Neural cell (in vitro differentiated cells): ENCODE data around the gene UBE2F. TPM values are rescaled to one million over a fixed set of nuclear protein-coding genes. Genes with fewer than 3 reads are reported as not detected.
"Not testable (repeated sequence)": the region's sequence is repeated elsewhere in the genome, so short reads cannot be mapped to it uniquely, and the experiment has no call there.

Source experiments
- H2AFZ ChIP-seq: fragments of 200-600, 300-800 bp; sonication (generic), shearing (Covaris generic); 2 replicates; pipeline ENCODE4 v1.6.0; 2014; ENCODE audit warnings: low read depth, mild to moderate bottlenecking, antibody characterized with exemption, low read length, moderate library complexity
- H3F3A ChIP-seq: fragments of 200-600 bp; shearing (Covaris generic); 2 replicates; pipeline ENCODE4 v1.6.1; 2016; ENCODE audit warnings: mild to moderate bottlenecking, moderate library complexity, mixed read lengths, antibody characterized with exemption, low read length; ENCODE audit not compliant: insufficient read depth, poor library complexity, severe bottlenecking
- H3K27ac ChIP-seq: fragments of 200-600, 300-800 bp; sonication (generic), shearing (Covaris generic); 2 replicates; pipeline ENCODE4 v1.5.1; 2014; ENCODE audit warnings: mild to moderate bottlenecking, low read length, moderate library complexity
- H3K27me3 ChIP-seq: fragments of 300-800, 200-600 bp; sonication (generic), shearing (Covaris generic); 2 replicates; pipeline ENCODE4 v1.6.0; 2014; ENCODE audit warnings: mild to moderate bottlenecking, low read depth, low read length, moderate library complexity; ENCODE audit not compliant: insufficient read depth
- H3K36me3 ChIP-seq: fragments of 300-800, 200-600 bp; sonication (generic), shearing (Covaris generic); 2 replicates; pipeline ENCODE4 v1.5.1; 2014; ENCODE audit warnings: mild to moderate bottlenecking, antibody characterized with exemption, low read length, moderate library complexity; ENCODE audit not compliant: insufficient read depth
- H3K4me2 ChIP-seq: fragments of 300-800, 200-600 bp; sonication (generic), shearing (Covaris generic); 2 replicates; pipeline ENCODE4 v1.6.0; 2014; ENCODE audit warnings: mild to moderate bottlenecking, low read length
- H3K4me3 ChIP-seq: fragments of 300-800, 200-600 bp; sonication (generic), shearing (Covaris generic); 2 replicates; pipeline ENCODE4 v1.5.1; 2014; ENCODE audit warnings: mild to moderate bottlenecking, low read length, moderate library complexity
- H3K79me2 ChIP-seq: fragments of 200-600 bp; shearing (Covaris generic); replicated peaks from 2 replicates; pipeline ENCODE4 v1.6.0; 2014; ENCODE audit warnings: mild to moderate bottlenecking, low read length, moderate library complexity; ENCODE audit not compliant: insufficient read depth
- H3K9ac ChIP-seq: fragments of 300-800, 200-600 bp; sonication (generic), shearing (Covaris generic); 2 replicates; pipeline ENCODE4 v1.6.1; 2016; ENCODE audit warnings: mild to moderate bottlenecking, low read length, mixed read lengths
- H3K9me2 ChIP-seq: fragments of 200-600 bp; shearing (Covaris generic); 2 replicates; pipeline ENCODE4 v1.6.1; 2016; ENCODE audit warnings: mild to moderate bottlenecking, low read length, mixed read lengths; ENCODE audit not compliant: insufficient read depth
- H3K9me3 ChIP-seq: fragments of 200-600, 300-800 bp; sonication (generic), shearing (Covaris generic); 2 replicates; pipeline ENCODE4 v1.6.1; 2016; ENCODE audit warnings: mild to moderate bottlenecking, mixed run types, low read length, moderate library complexity, mixed read lengths
- H4K20me1 ChIP-seq: fragments of 200-600 bp; shearing (Covaris generic); 2 replicates; pipeline ENCODE4 v1.6.1; 2016; ENCODE audit warnings: mild to moderate bottlenecking, mixed run types; ENCODE audit not compliant: insufficient read depth
- CTCF ChIP-seq: fragments of 450-650 bp; IDR thresholded peaks from 2 replicates; pipeline ENCODE4 v1.5.1; 2014; ENCODE audit warnings: antibody characterized with exemption, mild to moderate bottlenecking, moderate library complexity; ENCODE audit not compliant: poor library complexity, severe bottlenecking
- EP300 ChIP-seq: fragments of 450-650 bp; conservative IDR thresholded peaks from 2 replicates; pipeline ENCODE4 v1.6.1; 2014; ENCODE audit warnings: antibody characterized with exemption, mild to moderate bottlenecking, moderate library complexity; ENCODE audit not compliant: poor library complexity, severe bottlenecking
- EZH2 ChIP-seq: fragments of 200-600, 300-800 bp; shearing (Covaris generic), sonication (generic); IDR thresholded peaks from 2 replicates; pipeline ENCODE4 v1.6.1; 2014; ENCODE audit warnings: antibody characterized with exemption, low read length, borderline replicate concordance, mild to moderate bottlenecking; ENCODE audit not compliant: insufficient read depth, poor library complexity, severe bottlenecking
- MXI1 ChIP-seq: fragments of 450-650 bp; conservative IDR thresholded peaks from 2 replicates; pipeline ENCODE4 v1.6.1; 2014; ENCODE audit warnings: antibody characterized with exemption, mild to moderate bottlenecking; ENCODE audit not compliant: poor library complexity, severe bottlenecking
- POLR2AphosphoS5 ChIP-seq: IDR thresholded peaks from 2 replicates; pipeline ENCODE4 v1.6.1; 2012
- RAD21 ChIP-seq: fragments of 450-650 bp; conservative IDR thresholded peaks from 2 replicates; pipeline ENCODE4 v1.6.1; 2014; ENCODE audit warnings: antibody characterized with exemption, mild to moderate bottlenecking, moderate library complexity
- REST ChIP-seq: IDR thresholded peaks from 2 replicates; pipeline ENCODE4 v1.6.1; 2012; ENCODE audit warnings: borderline replicate concordance
- SMC3 ChIP-seq: fragments of 450-650 bp; conservative IDR thresholded peaks from 2 replicates; pipeline ENCODE4 v1.6.1; 2014; ENCODE audit warnings: antibody characterized with exemption, mild to moderate bottlenecking, moderate library complexity; ENCODE audit not compliant: poor library complexity
- TAF1 ChIP-seq: IDR thresholded peaks from 2 replicates; pipeline ENCODE4 v1.6.1; 2012; ENCODE audit warnings: low read depth
- polyA plus RNA-seq: library from polyadenylated mRNA; depleted of rRNA; stranded (reverse); fragments of >200 nt; gene quantifications from 2 replicates; pipeline ENCODE4 v1.2.3, GENCODE V29; 2014

UBE2F gene
- polyA plus RNA-seq, 1 donor from 2014 or later, result 65.7 TPM

- Histone ChIP-seq H3K4me2 (no peak overlapping the region), H3K9ac (no peak overlapping the region), H4K20me1 (no peaks in the 10 kb centered on the region), H3K9me3 (no peaks in the 10 kb centered on the region), H3K9me2 (no peaks in the 10 kb centered on the region), H3K36me3 (no peaks in the 10 kb centered on the region), H3K27me3 (no peaks in the 10 kb centered on the region), H3K4me3 (no peak overlapping the region), H3K79me2 (no peaks in the 10 kb centered on the region), H2AFZ (no peak overlapping the region), H3F3A (no peaks in the 10 kb centered on the region), H3K27ac (no peak overlapping the region)
- TF ChIP-seq EZH2 (no peak), CTCF (no peak), TAF1 (no peak)
These were observed 98.4 kb downstream of the UBE2F start for GRCh38 chr2:238065071-238065846.

DNA sequence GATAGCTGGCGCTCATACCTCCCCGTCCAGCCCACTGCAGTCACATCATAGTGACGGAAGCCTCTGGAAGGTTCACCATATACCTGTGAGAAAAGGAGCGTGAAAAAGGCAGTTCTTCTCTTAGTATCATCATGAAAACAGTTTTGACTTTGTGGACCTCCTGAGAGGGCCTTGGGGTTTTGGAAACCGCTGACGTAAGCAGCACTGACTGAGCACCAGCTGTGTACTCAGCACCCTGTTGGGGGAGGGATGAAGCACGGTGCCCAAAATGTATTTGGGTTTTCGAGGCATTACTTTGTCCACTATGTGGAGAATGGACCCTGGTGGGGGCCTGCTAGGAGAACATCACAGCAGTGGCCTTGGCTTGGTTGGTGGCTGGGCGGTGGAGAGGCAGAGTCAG, 99.4 kb downstream of the UBE2F start:
- TF ChIP-seq CTCF (no peak), REST (no peak), TAF1 (no peak), EP300 (no peak), MXI1 (no peak), POLR2AphosphoS5 (no peak), RAD21 (no peak), EZH2 (no peak), SMC3 (no peak)
- no peaks in the 10 kb centered on the region for H3F3A ChIP-seq
- H3K79me2 ChIP-seq, result no peaks in the 10 kb centered on the region
- no peak overlapping the region for H3K27ac ChIP-seq
- no peaks in the 10 kb centered on the region for H3K9me3 ChIP-seq
- H3K9ac ChIP-seq, result no peak overlapping the region
- no peak overlapping the region for H3K4me2 ChIP-seq
- H3K9me2 ChIP-seq, result no peaks in the 10 kb centered on the region
- no peaks in the 10 kb centered on the region for H3K27me3 ChIP-seq
- no peaks in the 10 kb centered on the region for H4K20me1 ChIP-seq
- H3K4me3 ChIP-seq, result no peak overlapping the region
- H2AFZ ChIP-seq, result no peak overlapping the region
- no peaks in the 10 kb centered on the region for H3K36me3 ChIP-seq

DNA sequence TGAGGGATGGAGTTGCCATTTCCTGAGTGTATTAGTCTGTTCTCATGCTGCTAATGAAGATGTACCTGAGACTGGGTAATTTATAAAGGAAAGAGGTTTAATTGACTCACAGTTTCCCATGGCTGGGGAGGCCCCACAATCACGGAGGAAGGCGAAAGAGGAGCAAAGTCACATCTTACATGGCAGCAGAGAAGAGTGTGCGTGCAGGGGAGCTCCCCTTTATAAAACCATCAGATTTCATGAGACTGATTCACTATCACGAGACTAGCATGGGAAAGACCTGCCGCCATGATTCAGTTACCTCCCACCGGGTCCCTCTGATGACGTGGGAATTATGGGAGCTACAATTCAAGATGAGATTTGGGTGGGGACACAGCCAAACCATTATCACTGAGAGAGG, 99.9 kb downstream of the UBE2F start:
- H3K36me3 ChIP-seq, H3K9me2 ChIP-seq, H3K79me2 ChIP-seq, H3K27me3 ChIP-seq, H4K20me1 ChIP-seq, H3K9ac ChIP-seq, H3K4me2 ChIP-seq, H3K27ac ChIP-seq, H2AFZ ChIP-seq, H3K9me3 ChIP-seq, H3F3A ChIP-seq, H3K4me3 ChIP-seq: not testable (repeated sequence)
